H1 (cell line): ENCODE measurements around the gene MAMSTR. TPM values are rescaled to one million over a fixed set of nuclear protein-coding genes. Genes with fewer than 3 reads are reported as not detected.
"Not testable (repeated sequence)": the region's sequence is repeated elsewhere in the genome, so short reads cannot be mapped to it uniquely, and the experiment has no call there.

Experiments
- CTCF ChIA-PET: fragments of 300-600 bp; sonication (Branson Sonifier 250); formaldehyde crosslinking; loops from one replicate; lab custom pipeline; 2021; ENCODE audit not compliant: partially characterized antibody; lab: Charles Lee
- POLR2A ChIA-PET: fragments of 300-600 bp; sonication (Branson Sonifier 250); formaldehyde crosslinking; loops from one replicate; lab custom pipeline; 2021; ENCODE audit warnings: inconsistent platforms; ENCODE audit not compliant: partially characterized antibody; lab: Charles Lee
- DNase-seq, 2 experiments: peaks; one replicate each; pipeline versions ENCODE4 v3.0.0 to v3.0.0-alpha.2; 2010 to 2022; ENCODE audit warnings: low spot score in 2 of 2, low read depth in 1 of 2, mixed read lengths in 1 of 2
- FAIRE-seq: peaks from 2 replicates; lab custom pipeline; 2011; peaks lifted over from hg19 to GRCh38; lab: Jason Lieb, UNC
- H2AFZ ChIP-seq: 2 replicates; pipeline ENCODE4 v1.8.1; 2012; ENCODE audit warnings: low read length, inconsistent platforms
- H2AK5ac ChIP-seq: 2 replicates; pipeline ENCODE4 v1.6.1; 2013; ENCODE audit warnings: low read depth, low read length
- H2BK120ac ChIP-seq: replicated peaks from 2 replicates; pipeline ENCODE3; 2013; ENCODE audit warnings: low read depth, low read length, inconsistent platforms
- H2BK12ac ChIP-seq: 2 replicates; pipeline ENCODE4 v1.6.1; 2013; ENCODE audit warnings: low read depth, low read length
- H2BK15ac ChIP-seq: 2 replicates; pipeline ENCODE4 v1.6.1; 2013; ENCODE audit warnings: low read length
- H2BK20ac ChIP-seq: 2 replicates; pipeline ENCODE4 v1.6.1; 2013; ENCODE audit warnings: low read length
- H2BK5ac ChIP-seq: 2 replicates; pipeline ENCODE4 v1.6.1; 2013; ENCODE audit warnings: low read depth, low read length
- H3K14ac ChIP-seq: 2 replicates; pipeline ENCODE4 v1.6.1; 2013; ENCODE audit warnings: inconsistent platforms; ENCODE audit not compliant: insufficient read length
- H3K18ac ChIP-seq: 2 replicates; pipeline ENCODE4 v1.6.1; 2013; ENCODE audit warnings: low read length; ENCODE audit errors: extremely low read depth
- H3K23ac ChIP-seq: 2 replicates; pipeline ENCODE4 v1.6.1; 2013; ENCODE audit warnings: inconsistent platforms; ENCODE audit not compliant: insufficient read length
- H3K23me2 ChIP-seq: 2 replicates; pipeline ENCODE4 v1.6.1; 2013; ENCODE audit warnings: low read depth, low read length
- H3K27ac ChIP-seq: 2 replicates; pipeline ENCODE4 v1.6.1; 2011; ENCODE audit warnings: low read depth, low read length, inconsistent platforms
- H3K27me3 ChIP-seq, 4 experiments: replicated peaks in 1 of 4; 1 replicate in 1 of 4; 2 replicates in 3 of 4; pipeline versions ENCODE4 v1.6.1 to v1.8.1; 2011 to 2013; ENCODE audit warnings: low read length in 3 of 4, mild to moderate bottlenecking in 3 of 4, inconsistent platforms in 2 of 4, mixed read lengths in 2 of 4, moderate library complexity in 1 of 4; ENCODE audit not compliant: control insufficient read depth in 3 of 4, insufficient read depth in 3 of 4; ENCODE audit errors: extremely low read depth in 1 of 4
- H3K36me3 ChIP-seq, 4 experiments: 2 replicates each; pipeline versions ENCODE4 v1.6.1 to v1.8.1; 2011 to 2013; ENCODE audit warnings: mild to moderate bottlenecking in 4 of 4, low read length in 3 of 4, moderate library complexity in 2 of 4, control low read depth in 1 of 4, inconsistent platforms in 1 of 4; ENCODE audit not compliant: insufficient read depth in 4 of 4, control insufficient read depth in 2 of 4
- H3K4ac ChIP-seq: replicated peaks from 2 replicates; pipeline ENCODE3; 2013; ENCODE audit warnings: low read length, low read depth, mixed read lengths, inconsistent platforms; ENCODE audit not compliant: insufficient read length
- H3K4me1 ChIP-seq, 4 experiments: replicated peaks in 1 of 4; 1 replicate in 1 of 4; 2 replicates in 3 of 4; pipeline versions ENCODE4 v1.6.1 to v1.8.1; 2011 to 2013; ENCODE audit warnings: low read length in 3 of 4, inconsistent platforms in 2 of 4, mixed read lengths in 1 of 4; ENCODE audit not compliant: insufficient read depth in 4 of 4, control insufficient read depth in 3 of 4
- H3K4me2 ChIP-seq, 2 experiments: 2 replicates each; pipeline versions ENCODE4 v1.6.1 to v1.8.1; 2011 to 2013; ENCODE audit warnings: low read depth in 2 of 2, low read length in 2 of 2, control low read depth in 1 of 2, inconsistent platforms in 1 of 2, mild to moderate bottlenecking in 1 of 2; ENCODE audit not compliant: insufficient read depth in 1 of 2
- H3K4me3 ChIP-seq, 4 experiments: fragments of 200-600, 300-600 bp in 1 of 4; sonication (generic), shearing (Covaris generic), sonication (Bioruptor Twin) in 1 of 4; 2 replicates each; pipeline versions ENCODE4 v1.5.1 to v1.8.1; 2011 to 2016; ENCODE audit warnings: low read length in 4 of 4, low read depth in 3 of 4, control low read depth in 2 of 4, inconsistent platforms in 2 of 4, mild to moderate bottlenecking in 2 of 4, mixed read lengths in 1 of 4, moderate library complexity in 1 of 4; ENCODE audit not compliant: insufficient read depth in 2 of 4; ENCODE audit errors: extremely low read depth in 1 of 4
- H3K56ac ChIP-seq: replicated peaks from 2 replicates; pipeline ENCODE3; 2013; ENCODE audit warnings: low read depth, mild to moderate bottlenecking, mixed read lengths, low read length, inconsistent platforms; ENCODE audit not compliant: insufficient read length
- H3K79me1 ChIP-seq: 2 replicates; pipeline ENCODE4 v1.6.1; 2013; ENCODE audit warnings: low read depth, low read length, control low read depth
- H3K79me2 ChIP-seq, 2 experiments: 2 replicates each; pipeline versions ENCODE4 v1.6.1 to v1.8.1; 2012 to 2013; ENCODE audit warnings: low read length in 2 of 2, mild to moderate bottlenecking in 2 of 2, inconsistent platforms in 1 of 2; ENCODE audit not compliant: insufficient read depth in 2 of 2, control insufficient read depth in 1 of 2
- H3K9ac ChIP-seq, 4 experiments: replicated peaks in 1 of 4; 1 replicate in 1 of 4; 2 replicates in 3 of 4; pipeline versions ENCODE4 v1.6.1 to v1.8.1; 2011 to 2013; ENCODE audit warnings: low read depth in 3 of 4, low read length in 3 of 4, control low read depth in 2 of 4, mild to moderate bottlenecking in 2 of 4, moderate library complexity in 2 of 4, inconsistent platforms in 1 of 4; ENCODE audit errors: extremely low read depth in 1 of 4
- H3K9me3 ChIP-seq, 2 experiments: 2 replicates each; pipeline versions ENCODE4 v1.6.1 to v1.8.1; 2012 to 2013; ENCODE audit warnings: mild to moderate bottlenecking in 2 of 2, moderate library complexity in 2 of 2, control low read depth in 1 of 2, inconsistent platforms in 1 of 2, low read depth in 1 of 2, low read length in 1 of 2, mixed read lengths in 1 of 2; ENCODE audit not compliant: insufficient read depth in 2 of 2
- H4K20me1 ChIP-seq, 2 experiments: replicated peaks in 1 of 2; 2 replicates each; pipeline versions ENCODE3 to v1.8.1; 2011 to 2013; ENCODE audit warnings: inconsistent platforms in 2 of 2, low read length in 2 of 2, mild to moderate bottlenecking in 1 of 2; ENCODE audit not compliant: insufficient read depth in 2 of 2, control insufficient read depth in 1 of 2
- H4K5ac ChIP-seq: 2 replicates; pipeline ENCODE4 v1.6.1; 2013; ENCODE audit warnings: low read length, low read depth, mixed read lengths, inconsistent platforms; ENCODE audit not compliant: insufficient read length
- H4K8ac ChIP-seq: 2 replicates; pipeline ENCODE4 v1.8.0; 2013; ENCODE audit warnings: mild to moderate bottlenecking, moderate library complexity, low read length, inconsistent platforms; ENCODE audit not compliant: insufficient read depth; ENCODE audit errors: extremely low read depth
- H4K91ac ChIP-seq: replicated peaks from 2 replicates; pipeline ENCODE3; 2013; ENCODE audit warnings: low read length, mixed read lengths, inconsistent platforms; ENCODE audit not compliant: insufficient read length
- E2F6 ChIP-seq: IDR thresholded peaks from 2 replicates; pipeline ENCODE4 v1.6.1; 2012; ENCODE audit warnings: inconsistent platforms
- EGR1 ChIP-seq: IDR thresholded peaks from 2 replicates; pipeline ENCODE4 v1.6.1; 2011; ENCODE audit warnings: low read depth, low read length, borderline replicate concordance
- WGBS, 2 experiments: shearing (Covaris generic) in 1 of 2; methylation state at CpG; one replicate each; pipeline versions ENCODE4 v1.1.6 to v1.1.7; 2013 to 2015; ENCODE audit warnings: low lambda C conversion rate in 2 of 2, mixed read lengths in 2 of 2, inconsistent platforms in 1 of 2, low coverage in 1 of 2, missing lambda C conversion rate in 1 of 2; ENCODE audit not compliant: insufficient replicate concordance in 2 of 2, insufficient coverage in 1 of 2, insufficient read length in 1 of 2; ENCODE audit errors: extremely low coverage in 1 of 2, missing lambda C conversion rate in 1 of 2; 5-methylcytosine and 5-hydroxymethylcytosine counted together
- polyA plus RNA-seq, 7 experiments: library from polyadenylated mRNA; depleted of rRNA in 3 of 7; stranded (reverse) in 5 of 7; unstranded in 2 of 7; fragments of >200 nt in 5 of 7; fragments of 200-250 nt in 2 of 7; gene quantifications; 1 replicate in 5 of 7; 2 replicates in 1 of 7; 4 replicates in 1 of 7; pipeline versions ENCODE4 v1.2.1 to v1.2.3, GENCODE V29; 2011 to 2013; ENCODE audit warnings: missing spikeins in 2 of 7, mixed read lengths in 2 of 7
- total RNA-seq: library from RNA; stranded (reverse); fragmentation: NEBNext Ultra II Directional; extraction: Animal tissue kit (Norgen Biotek cat#: 25700); gene quantifications from 2 replicates; pipeline ENCODE4 v1.2.1, GENCODE V29; 2021

The MAMSTR gene
- total and polyA plus RNA-seq, 2 of the 8 experiments (the other 6 are each of a cell fraction or from before 2014, with no cell fraction given) = 2.0 to 2.3 TPM

GRCh38 chr19:48718711-48719231, 754 bp downstream of the MAMSTR start (continued):
- TF ChIP-seq EGR1 = no peak
- no peak for TF ChIP-seq E2F6

GRCh38 chr19:48718106-48718505, 1.4 kb downstream of the MAMSTR start:
- not testable (repeated sequence) for H2BK20ac ChIP-seq, H2BK12ac ChIP-seq, H4K20me1 ChIP-seq, H3K79me1 ChIP-seq, H3K9me3 ChIP-seq, H4K5ac ChIP-seq, H3K4ac ChIP-seq, H3K9ac ChIP-seq, H3K27ac ChIP-seq, H4K91ac ChIP-seq, H3K18ac ChIP-seq, H3K79me2 ChIP-seq, H2BK120ac ChIP-seq, H3K23ac ChIP-seq, H3K36me3 ChIP-seq, H3K27me3 ChIP-seq, H4K8ac ChIP-seq, H3K56ac ChIP-seq, H2AK5ac ChIP-seq, DNase-seq, H2AFZ ChIP-seq, H2BK15ac ChIP-seq, FAIRE-seq, H3K14ac ChIP-seq, H3K4me3 ChIP-seq
- WGBS, 2 experiments = 93% methylated on average over 9 of the region's 13 CpGs; no CpG with 5 or more reads in 1 of the 2 experiments
- peak overlapping the region; percentile 66; the same call in 1 of the 2 replicates for H2BK5ac ChIP-seq
- POLR2A ChIA-PET = interaction anchor here (0.9 to 7.7 kb wide), 3 partner anchors 10 to 73 kb away, joined by 3 to 59 read pairs (median 3); partner anchors contain the start of gene FUT2
- peaks cover 0 to 28% (median 13%) of the 10 kb centered on the region in 4 experiments; a peak in 6 of 7 replicates for H3K4me1 ChIP-seq
- peak overlapping the region in 1 of 2 experiments; percentile 32; a peak in 1 of 4 replicates for H3K4me2 ChIP-seq
- CTCF ChIA-PET = interaction anchor here (0.9 to 8.2 kb wide), 3 partner anchors 22 to 109 kb away, joined by 3 to 53 read pairs (median 8); partner anchors contain the start of gene FUT2
- peaks cover 20% of the 10 kb centered on the region; the same call in 1 of the 2 replicates for H3K23me2 ChIP-seq
